SK-N-DZ (cell line): ENCODE data around the gene ADAM10.

ENCODE experiments used
- DNase-seq: peaks from one replicate; pipeline ENCODE4 v3.0.0-alpha.2; 2015; ENCODE audit warnings: low spot score

Gene ADAM10

GRCh38 chr15:58552505-58553364 lies 196.8 kb downstream of the ADAM10 start:
- no peak for DNase-seq

GRCh38 chr15:58551764-58552504 lies 197.6 kb downstream of the ADAM10 start:
- DNase-seq: no peak

- DNase-seq: no peak
Observed at GRCh38 chr15:58551084-58551763, 198.3 kb downstream of the ADAM10 start.

- no peak for DNase-seq
Observed at GRCh38 chr15:58549785-58550074, 199.8 kb downstream of the ADAM10 start.

- peak; percentile 57 for DNase-seq
Observed at GRCh38 chr15:58549013-58549784, 200.3 kb downstream of the ADAM10 start.

GRCh38 chr15:58548308-58549012 lies 201.0 kb downstream of the ADAM10 start:
- DNase-seq: no peak

- DNase-seq: no peak
Observed at GRCh38 chr15:58547628-58548307, 201.7 kb downstream of the ADAM10 start.

GRCh38 chr15:58546635-58547627 lies 202.6 kb downstream of the ADAM10 start:
- DNase-seq: no peak

GRCh38 chr15:58546066-58546591 lies 203.4 kb downstream of the ADAM10 start:
- no peak for DNase-seq

GRCh38 chr15:58545307-58546065 lies 204.0 kb downstream of the ADAM10 start:
- no peak for DNase-seq

GRCh38 chr15:58544756-58545155 lies 204.8 kb downstream of the ADAM10 start:
- DNase-seq: no peak

GRCh38 chr15:58543664-58544335 lies 205.7 kb downstream of the ADAM10 start:
- no peak for DNase-seq

GRCh38 chr15:58541410-58542087 lies 208.0 kb downstream of the ADAM10 start:
- no peak for DNase-seq

- DNase-seq: no peak
Observed at GRCh38 chr15:58539548-58539947, 210.0 kb downstream of the ADAM10 start.

GRCh38 chr15:58538901-58539300 lies 210.6 kb downstream of the ADAM10 start:
- DNase-seq: no peak
